ENCODE results near the gene TPRN. TPM values are rescaled to one million over a fixed set of nuclear protein-coding genes. Genes with fewer than 3 reads are reported as not detected.

TPRN gene
- 18.0 TPM for total RNA-seq
- long read RNA-seq, transcript TPRN-202 (4 exons, 2,661 nt): major isoform, 16 of 29 reads
- long read RNA-seq, partial matches to known transcripts: 0 of 29 reads
- long read RNA-seq, other reads (novel, unspliced or antisense): 12 of 29 reads

GRCh38 chr9:137200311-137201204 is at the start of gene TPRN:
TPRN (minus strand) TSS chr9:137200741; CDS start chr9:137200711, 30 bp downstream.
- Histone ChIP-seq H3K27me3 (ENCODE audit: low read depth) (no peaks in the 10 kb centered on the region), H3K27ac (replicated peaks) (peak within 1 kb of the TSS; percentile 98), H3K36me3 (no peaks in the 10 kb centered on the region), H3K4me3 (peak within 1 kb of the TSS; percentile 83), H3K4me1 (peaks cover 89% of the 10 kb centered on the region), H3K9me3 (replicated peaks) (no peaks in the 10 kb centered on the region)
- intact Hi-C loops (cut with micrococcal nuclease): no loop called here
- TF ChIP-seq CTCF (IDR thresholded peaks at IDR 0.05; ENCODE audit: borderline replicate concordance): no peak
- DNase-seq: peak; percentile 100

- no peaks in the 10 kb centered on the region for H3K9me3 ChIP-seq (replicated peaks)
- H3K36me3 ChIP-seq: peaks cover 9% of the 10 kb centered on the region
- no peak for DNase-seq
- TF ChIP-seq CTCF (IDR thresholded peaks at IDR 0.05; ENCODE audit: borderline replicate concordance): no peak
- H3K27ac ChIP-seq (replicated peaks): no peak overlapping the region
- no peaks in the 10 kb centered on the region for H3K27me3 ChIP-seq (ENCODE audit: low read depth)
- intact Hi-C loops (cut with micrococcal nuclease): no loop called here
- peaks cover 47% of the 10 kb centered on the region for H3K4me1 ChIP-seq
- H3K4me3 ChIP-seq: no peak overlapping the region
Measured at GRCh38 chr9:137247916-137248175, 47.3 kb upstream of the TPRN start.

- Histone ChIP-seq H3K36me3 (peaks cover 15% of the 10 kb centered on the region), H3K9me3 (replicated peaks) (no peaks in the 10 kb centered on the region), H3K27ac (replicated peaks) (peak overlapping the region; percentile 3), H3K27me3 (ENCODE audit: low read depth) (no peaks in the 10 kb centered on the region), H3K4me3 (no peak overlapping the region), H3K4me1 (peaks cover 53% of the 10 kb centered on the region)
- no peak for TF ChIP-seq CTCF (IDR thresholded peaks at IDR 0.05; ENCODE audit: borderline replicate concordance)
- no peak for DNase-seq
- intact Hi-C loops (cut with micrococcal nuclease): no loop called here
Measured at GRCh38 chr9:137247135-137247915, 46.8 kb upstream of the TPRN start.

- DNase-seq: no peak
- Histone ChIP-seq H3K4me3 (no peak overlapping the region), H3K9me3 (replicated peaks) (no peaks in the 10 kb centered on the region), H3K36me3 (peaks cover 22% of the 10 kb centered on the region), H3K27ac (replicated peaks) (no peak overlapping the region), H3K4me1 (peaks cover 56% of the 10 kb centered on the region), H3K27me3 (ENCODE audit: low read depth) (no peaks in the 10 kb centered on the region)
- intact Hi-C loops (cut with micrococcal nuclease): no loop called here
- TF ChIP-seq CTCF (IDR thresholded peaks at IDR 0.05; ENCODE audit: borderline replicate concordance): no peak
Measured at GRCh38 chr9:137245450-137246421, 45.2 kb upstream of the TPRN start.
